Measurements from ENCODE around the gene ATXN10.

ATXN10 gene

GRCh38 chr22:45693835-45694234 lies 22.2 kb downstream of the ATXN10 start:
- no peaks in the 10 kb centered on the region for H3K9me2 ChIP-seq (replicated peaks; ENCODE audit: low read depth, low read length)
- no peak overlapping the region for H3K4me2 ChIP-seq (ENCODE audit: low read depth, low read length, poor library complexity, severe bottlenecking)
- peaks cover 53% of the 10 kb centered on the region; the same call in 1 of the 2 replicates for H3K36me3 ChIP-seq (ENCODE audit: insufficient read depth, low read length)
- H3F3A ChIP-seq (ENCODE audit: low read depth): no peaks in the 10 kb centered on the region
- peaks cover 68% of the 10 kb centered on the region for H3K79me2 ChIP-seq (ENCODE audit: insufficient read depth, low read length)
- TF ChIP-seq EZH2phosphoT487 (IDR thresholded peaks at IDR 0.05; ENCODE audit: borderline replicate concordance): no peak
- no peak for TF ChIP-seq CTCF (conservative IDR thresholded peaks at IDR 0.05; ENCODE audit: low read length)
- peaks cover 16% of the 10 kb centered on the region for H3K4me1 ChIP-seq (ENCODE audit: insufficient read depth, low read length, poor library complexity, severe bottlenecking)
- no peak overlapping the region for H3K4me3 ChIP-seq (ENCODE audit: low read length, poor library complexity, severe bottlenecking)
- no peak overlapping the region for H2AFZ ChIP-seq (ENCODE audit: low read length)
- H3K9ac ChIP-seq (ENCODE audit: low read depth, low read length, poor library complexity, severe bottlenecking): no peak overlapping the region
- H3K9me3 ChIP-seq (ENCODE audit: insufficient read depth, low read depth, low read length): no peaks in the 10 kb centered on the region
- no peaks in the 10 kb centered on the region for H3K27me3 ChIP-seq (ENCODE audit: insufficient read depth, low read length, poor library complexity, severe bottlenecking)
- peaks cover 38% of the 10 kb centered on the region for H4K20me1 ChIP-seq (ENCODE audit: insufficient read depth, low read length, poor library complexity, severe bottlenecking)

DNA sequence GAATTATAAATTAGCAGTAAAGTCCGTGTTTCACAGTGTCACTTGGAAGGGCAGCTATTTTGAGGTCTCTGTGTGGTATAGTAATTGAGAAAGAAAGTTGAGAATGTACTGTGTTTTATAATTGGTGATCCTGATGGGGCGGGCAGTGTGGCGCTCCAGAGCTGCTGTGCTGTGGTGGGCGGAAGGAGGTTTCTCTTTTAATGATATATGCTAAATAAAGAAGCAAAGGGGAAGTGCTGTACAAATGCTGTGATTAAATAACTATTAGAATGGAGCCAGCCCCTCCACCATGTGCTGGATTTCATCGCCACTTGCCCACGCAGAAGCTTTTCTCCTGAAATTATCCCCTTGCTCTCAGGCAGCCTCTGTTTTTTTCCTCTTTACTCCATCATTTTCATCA lies 24.6 kb downstream of the ATXN10 start:
- Histone ChIP-seq H3K4me2 (ENCODE audit: low read depth, low read length, poor library complexity, severe bottlenecking) (no peak overlapping the region), H3K9me3 (ENCODE audit: insufficient read depth, low read depth, low read length) (no peaks in the 10 kb centered on the region), H3K4me1 (ENCODE audit: insufficient read depth, low read length, poor library complexity, severe bottlenecking) (peaks cover under 1% of the 10 kb centered on the region), H2AFZ (ENCODE audit: low read length) (no peak overlapping the region), H3F3A (ENCODE audit: low read depth) (no peaks in the 10 kb centered on the region), H3K79me2 (ENCODE audit: insufficient read depth, low read length) (peaks cover 51% of the 10 kb centered on the region), H4K20me1 (ENCODE audit: insufficient read depth, low read length, poor library complexity, severe bottlenecking) (peaks cover 21% of the 10 kb centered on the region), H3K4me3 (ENCODE audit: low read length, poor library complexity, severe bottlenecking) (no peak overlapping the region), H3K36me3 (ENCODE audit: insufficient read depth, low read length) (peaks cover 64% of the 10 kb centered on the region; the same call in 1 of the 2 replicates), H3K9me2 (replicated peaks; ENCODE audit: low read depth, low read length) (no peaks in the 10 kb centered on the region), H3K9ac (ENCODE audit: low read depth, low read length, poor library complexity, severe bottlenecking) (no peak overlapping the region), H3K27me3 (ENCODE audit: insufficient read depth, low read length, poor library complexity, severe bottlenecking) (no peaks in the 10 kb centered on the region)
- TF ChIP-seq EZH2phosphoT487 (IDR thresholded peaks at IDR 0.05; ENCODE audit: borderline replicate concordance) (no peak), CTCF (conservative IDR thresholded peaks at IDR 0.05; ENCODE audit: low read length) (no peak)

DNA sequence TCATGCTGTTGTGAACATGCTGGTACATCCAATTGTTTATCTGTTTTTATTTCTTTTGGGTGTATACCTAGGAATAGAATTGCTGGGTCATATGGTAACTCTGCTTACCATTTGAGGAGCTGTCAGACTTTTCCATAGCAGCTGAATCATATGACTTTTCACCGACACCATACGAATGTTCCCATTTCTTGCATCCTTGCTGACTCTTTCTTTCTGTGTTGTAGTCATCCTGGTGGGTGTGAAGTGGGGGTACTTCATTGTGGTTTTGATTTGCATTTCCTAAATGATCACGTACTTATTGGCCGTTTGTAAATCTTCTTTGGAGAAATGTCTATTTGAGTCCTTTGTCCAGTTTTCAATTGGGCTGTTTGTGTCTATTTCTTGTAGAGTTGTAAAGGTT lies 26.5 kb downstream of the ATXN10 start:
- H3K9me2 ChIP-seq (replicated peaks; ENCODE audit: low read depth, low read length): no peaks in the 10 kb centered on the region
- peaks cover 67% of the 10 kb centered on the region; the same call in 1 of the 2 replicates for H3K36me3 ChIP-seq (ENCODE audit: insufficient read depth, low read length)
- no peak overlapping the region for H3K9ac ChIP-seq (ENCODE audit: low read depth, low read length, poor library complexity, severe bottlenecking)
- peaks cover 35% of the 10 kb centered on the region for H3K79me2 ChIP-seq (ENCODE audit: insufficient read depth, low read length)
- H3K4me2 ChIP-seq (ENCODE audit: low read depth, low read length, poor library complexity, severe bottlenecking): no peak overlapping the region
- no peaks in the 10 kb centered on the region for H3K27me3 ChIP-seq (ENCODE audit: insufficient read depth, low read length, poor library complexity, severe bottlenecking)
- H2AFZ ChIP-seq (ENCODE audit: low read length): no peak overlapping the region
- H4K20me1 ChIP-seq (ENCODE audit: insufficient read depth, low read length, poor library complexity, severe bottlenecking): peaks cover 10% of the 10 kb centered on the region
- H3F3A ChIP-seq (ENCODE audit: low read depth): no peaks in the 10 kb centered on the region
- TF ChIP-seq CTCF (conservative IDR thresholded peaks at IDR 0.05; ENCODE audit: low read length) (no peak), EZH2phosphoT487 (IDR thresholded peaks at IDR 0.05; ENCODE audit: borderline replicate concordance) (no peak)
- no peaks in the 10 kb centered on the region for H3K4me1 ChIP-seq (ENCODE audit: insufficient read depth, low read length, poor library complexity, severe bottlenecking)
- no peak overlapping the region for H3K4me3 ChIP-seq (ENCODE audit: low read length, poor library complexity, severe bottlenecking)
- no peaks in the 10 kb centered on the region for H3K9me3 ChIP-seq (ENCODE audit: insufficient read depth, low read depth, low read length)
